ENCODE results near the gene ANO3.
"Not testable (repeated sequence)": the region's sequence is repeated elsewhere in the genome, so short reads cannot be mapped to it uniquely, and the experiment has no call there.

ANO3 gene

DNA sequence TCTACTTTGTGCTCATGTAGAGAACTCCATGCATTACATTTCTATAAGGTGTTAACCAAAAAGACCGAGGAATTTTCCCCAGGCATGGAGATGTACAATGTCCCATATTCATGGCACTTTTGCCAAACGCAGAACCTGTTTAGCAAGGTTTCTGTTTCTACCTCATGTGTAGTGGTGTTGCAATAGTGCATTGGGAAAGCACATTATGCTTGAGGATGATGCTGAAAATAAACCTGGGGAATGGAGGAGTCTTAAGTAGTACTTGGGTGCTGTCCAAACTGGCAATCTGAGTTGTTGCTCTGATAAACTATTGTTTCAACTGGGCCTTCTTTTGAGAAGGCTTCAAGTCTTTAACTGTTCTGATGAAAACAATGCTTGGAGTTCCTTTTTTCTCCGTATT is 251.6 kb downstream of the ANO3 start:
- TF ChIP-seq GATA1 (IDR thresholded peaks at IDR 0.05; ENCODE audit: low read depth, low read length) = no peak
- no peak for TF ChIP-seq POLR2A (IDR thresholded peaks at IDR 0.05; ENCODE audit: low read length)
- DNase-seq = no peak

DNA sequence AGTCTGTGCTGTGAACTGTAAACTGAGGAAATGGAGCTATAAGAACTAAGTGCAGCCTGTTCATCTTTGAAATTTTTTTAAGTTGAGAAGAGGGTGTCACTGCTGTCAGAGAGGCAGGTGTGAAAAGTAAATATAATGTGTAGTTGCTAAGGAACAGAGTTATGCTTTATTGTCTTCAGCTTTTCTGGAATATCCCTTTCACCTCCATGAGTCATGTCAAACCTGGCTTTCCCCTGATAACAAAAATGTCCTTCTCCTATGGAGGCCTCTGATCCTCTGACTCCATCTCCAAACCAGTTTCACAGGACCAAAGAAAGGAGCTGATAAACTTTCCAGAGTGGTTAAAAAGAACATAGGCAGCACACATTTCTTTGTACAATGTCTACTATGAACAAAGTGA is 252.9 kb downstream of the ANO3 start:
- no peak for DNase-seq
- TF ChIP-seq GATA1 (IDR thresholded peaks at IDR 0.05; ENCODE audit: low read depth, low read length) = no peak
- TF ChIP-seq POLR2A (IDR thresholded peaks at IDR 0.05; ENCODE audit: low read length) = no peak

DNA sequence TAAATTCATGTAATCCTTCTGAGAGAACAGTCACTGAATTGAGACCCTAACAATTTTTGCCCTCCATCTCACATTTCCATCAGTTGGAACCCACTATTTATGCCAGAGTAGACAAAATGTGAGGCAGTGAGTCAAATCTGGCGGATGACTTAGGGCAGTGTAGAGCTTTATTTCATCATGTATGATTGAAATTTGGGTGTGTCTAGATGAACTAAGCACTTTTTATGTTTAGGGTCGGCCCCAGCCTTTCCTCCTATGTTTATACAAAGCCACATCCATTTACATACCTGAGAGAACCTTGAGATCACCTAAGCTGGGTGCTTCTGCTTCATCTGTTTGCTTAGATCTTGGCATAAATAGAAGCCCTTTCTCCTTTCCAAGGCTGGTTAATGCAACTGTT is 255.1 kb downstream of the ANO3 start:
- DNase-seq = no peak
- TF ChIP-seq GATA1 (IDR thresholded peaks at IDR 0.05; ENCODE audit: low read depth, low read length) (no peak), POLR2A (IDR thresholded peaks at IDR 0.05; ENCODE audit: low read length) (no peak)

DNA sequence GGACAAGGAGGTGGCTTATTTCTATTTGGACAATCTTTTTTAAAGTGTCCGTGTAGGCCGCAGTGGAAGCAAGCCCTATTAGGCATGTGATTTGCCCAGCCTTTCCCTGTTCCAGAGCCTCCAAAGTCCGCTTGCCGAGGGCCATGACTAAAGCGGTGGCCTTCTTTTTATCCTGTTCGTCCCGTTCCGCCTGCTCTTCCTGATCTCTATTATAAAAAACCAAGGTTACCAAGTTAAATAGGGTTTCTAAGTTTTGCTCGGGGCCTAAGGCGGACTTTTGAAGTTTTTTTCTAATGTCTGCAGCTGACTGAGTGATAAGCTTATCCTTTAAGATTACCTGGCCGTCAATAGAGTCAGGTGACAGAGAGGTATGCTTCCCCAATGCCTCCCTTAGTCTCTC is 261.8 kb downstream of the ANO3 start:
- TF ChIP-seq POLR2A (IDR thresholded peaks at IDR 0.05; ENCODE audit: low read length) (no peak), GATA1 (IDR thresholded peaks at IDR 0.05; ENCODE audit: low read depth, low read length) (no peak)
- DNase-seq = no peak

GRCh38 chr11:26595207-26595865 is 263.4 kb downstream of the ANO3 start:
- not testable (repeated sequence) for DNase-seq

- not testable (repeated sequence) for DNase-seq
These were observed 265.2 kb downstream of the ANO3 start for GRCh38 chr11:26597049-26597689.

DNA sequence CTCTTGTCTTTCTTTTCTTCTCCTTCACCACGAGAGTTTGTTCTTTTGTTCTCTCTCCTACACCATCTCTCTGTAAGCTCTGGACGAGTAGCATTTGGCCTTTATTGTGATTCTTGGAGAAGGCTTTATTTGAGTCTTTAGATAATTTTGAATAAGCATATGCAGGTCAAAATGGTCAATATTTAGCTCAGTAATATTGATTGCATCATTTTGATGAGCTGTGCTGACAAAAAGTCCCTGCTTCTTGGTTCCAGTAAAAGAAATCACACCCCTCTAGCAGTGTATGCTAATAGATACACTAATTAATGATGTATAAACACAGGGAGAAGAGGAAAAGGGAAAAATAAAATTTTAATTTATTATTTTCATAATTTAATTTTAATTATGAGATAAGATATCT is 266.0 kb downstream of the ANO3 start:
- TF ChIP-seq GATA1 (IDR thresholded peaks at IDR 0.05; ENCODE audit: low read depth, low read length) (no peak), POLR2A (IDR thresholded peaks at IDR 0.05; ENCODE audit: low read length) (no peak)
- DNase-seq = no peak

DNA sequence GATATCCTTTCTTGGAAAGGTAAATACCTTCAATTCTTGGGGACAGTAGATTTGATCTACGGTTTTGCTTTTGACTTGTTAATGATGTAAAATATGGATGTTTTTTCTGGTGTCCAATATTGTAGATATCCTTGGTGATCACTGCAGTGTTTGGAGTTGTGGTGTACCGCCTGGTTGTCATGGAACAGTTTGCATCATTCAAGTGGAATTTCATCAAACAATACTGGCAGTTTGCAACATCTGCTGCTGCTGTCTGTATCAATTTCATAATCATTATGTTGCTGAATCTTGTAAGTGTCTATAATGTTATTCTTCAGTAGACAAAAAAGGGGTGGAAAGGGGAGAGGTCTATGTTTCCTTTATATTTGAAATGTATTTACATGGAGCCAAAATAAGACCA is 267.5 kb downstream of the ANO3 start:
- no peak for TF ChIP-seq POLR2A (IDR thresholded peaks at IDR 0.05; ENCODE audit: low read length)
- no peak for TF ChIP-seq GATA1 (IDR thresholded peaks at IDR 0.05; ENCODE audit: low read depth, low read length)
- DNase-seq = no peak

GRCh38 chr11:26599876-26600434 is 268.0 kb downstream of the ANO3 start:
- no peak for DNase-seq
- no peak for TF ChIP-seq GATA1 (IDR thresholded peaks at IDR 0.05; ENCODE audit: low read depth, low read length)
- no peak for TF ChIP-seq POLR2A (IDR thresholded peaks at IDR 0.05; ENCODE audit: low read length)

GRCh38 chr11:26607725-26608506 is 276.0 kb downstream of the ANO3 start:
- DNase-seq = no peak
- no peak for TF ChIP-seq POLR2A (IDR thresholded peaks at IDR 0.05; ENCODE audit: low read length)
- no peak for TF ChIP-seq GATA1 (IDR thresholded peaks at IDR 0.05; ENCODE audit: low read depth, low read length)

DNA sequence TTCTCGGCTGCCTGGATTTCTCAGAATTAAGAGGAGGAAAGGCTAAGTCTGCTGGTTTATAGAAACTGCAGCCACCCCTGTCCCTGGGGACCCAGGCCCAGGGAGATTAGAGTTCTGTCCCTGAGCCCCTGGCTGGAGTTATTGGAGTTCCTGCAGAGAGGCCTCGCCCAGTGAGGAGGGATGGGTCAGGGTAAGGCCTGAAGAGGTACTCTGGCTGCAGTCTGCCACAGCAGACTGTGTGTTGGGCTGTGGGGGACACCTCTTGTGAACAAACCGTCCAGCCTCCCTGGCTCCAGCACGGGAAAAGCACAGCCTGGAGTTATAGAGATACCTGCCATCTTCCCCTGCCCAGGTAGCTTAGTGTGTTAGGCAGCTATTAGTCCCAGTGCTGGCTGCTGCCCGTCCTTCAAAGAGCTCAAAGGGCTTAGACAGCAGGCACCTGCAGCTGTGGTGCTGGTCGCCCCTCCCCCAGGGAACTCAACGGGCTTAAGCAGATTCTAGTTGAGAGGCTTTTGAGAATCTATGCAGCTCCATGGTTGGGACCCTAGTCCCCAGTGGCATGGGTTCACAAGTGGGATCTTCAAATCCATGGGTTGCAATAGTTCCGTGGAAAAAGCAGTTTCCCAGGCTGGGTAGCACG is 276.7 kb downstream of the ANO3 start:
- no peak for DNase-seq
- no peak for TF ChIP-seq POLR2A (IDR thresholded peaks at IDR 0.05; ENCODE audit: low read length)
- no peak for TF ChIP-seq GATA1 (IDR thresholded peaks at IDR 0.05; ENCODE audit: low read depth, low read length)

DNA sequence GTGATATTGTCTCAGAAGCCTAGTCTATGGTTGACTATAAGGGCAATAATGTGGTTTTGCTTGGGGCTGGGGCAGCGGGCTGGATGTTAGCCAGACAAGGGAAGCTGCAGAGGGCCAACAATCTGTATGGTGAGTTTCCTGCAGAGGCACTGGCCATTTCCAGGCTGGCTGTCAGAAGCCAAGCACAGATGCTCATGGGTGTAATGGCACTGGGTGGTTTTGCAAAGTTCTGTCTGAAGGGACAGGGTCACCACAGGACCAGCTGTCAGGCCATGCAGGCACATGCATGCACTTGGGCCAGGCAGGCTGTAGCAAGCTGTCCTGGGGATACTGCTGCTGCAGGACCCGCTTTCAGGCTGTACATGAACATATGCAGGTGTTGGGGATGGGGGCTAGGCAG is 281.8 kb downstream of the ANO3 start:
- DNase-seq = no peak
- no peak for TF ChIP-seq GATA1 (IDR thresholded peaks at IDR 0.05; ENCODE audit: low read depth, low read length)
- TF ChIP-seq POLR2A (IDR thresholded peaks at IDR 0.05; ENCODE audit: low read length) = no peak

DNA sequence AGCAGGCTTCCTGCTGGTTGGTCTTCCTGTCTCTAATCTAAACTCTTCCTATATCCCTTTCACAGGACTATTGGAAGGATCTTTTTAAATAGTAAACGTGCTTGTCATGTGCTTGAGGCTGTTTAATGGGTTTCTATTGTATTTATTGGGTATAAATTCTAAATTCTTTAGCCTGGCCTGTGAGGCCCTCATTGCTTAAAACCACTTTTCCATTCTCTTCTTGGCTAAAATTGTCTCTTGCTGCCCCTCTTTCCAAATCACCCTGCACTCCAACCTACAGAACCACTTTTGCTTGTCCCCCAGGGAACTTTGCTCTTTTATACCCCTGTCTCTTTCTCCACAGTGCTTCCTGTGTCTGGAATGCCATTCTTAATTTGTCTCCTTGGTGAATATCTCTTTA is 286.5 kb downstream of the ANO3 start:
- DNase-seq = no peak
- TF ChIP-seq POLR2A (IDR thresholded peaks at IDR 0.05; ENCODE audit: low read length) = no peak
- TF ChIP-seq GATA1 (IDR thresholded peaks at IDR 0.05; ENCODE audit: low read depth, low read length) = no peak
